HG03354 (cell line): ENCODE data around the gene ATP11A.

Experiments
- ATAC-seq: cut with Tn5 transposase; IDR thresholded peaks from one replicate; pipeline ENCODE4 v1.9.1; 2021; ENCODE audit warnings: mild to moderate bottlenecking; ENCODE audit not compliant: unreplicated experiment, poor library complexity, severe bottlenecking

The ATP11A gene

DNA sequence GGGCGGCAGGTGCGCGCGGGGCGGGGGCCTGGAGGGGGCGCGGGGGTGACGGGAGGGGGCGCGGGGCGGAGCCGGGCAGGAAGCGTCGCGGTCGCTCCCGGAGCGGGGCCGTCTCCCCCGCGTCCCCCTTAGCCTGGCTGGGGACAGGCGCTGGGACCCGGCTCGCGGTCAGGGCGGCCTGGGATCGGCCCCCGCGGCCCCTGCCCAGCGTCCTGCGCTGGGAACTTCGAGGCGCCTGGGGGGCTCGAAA lies 204.5 kb downstream of the ATP11A start:
- no peak for ATAC-seq

DNA sequence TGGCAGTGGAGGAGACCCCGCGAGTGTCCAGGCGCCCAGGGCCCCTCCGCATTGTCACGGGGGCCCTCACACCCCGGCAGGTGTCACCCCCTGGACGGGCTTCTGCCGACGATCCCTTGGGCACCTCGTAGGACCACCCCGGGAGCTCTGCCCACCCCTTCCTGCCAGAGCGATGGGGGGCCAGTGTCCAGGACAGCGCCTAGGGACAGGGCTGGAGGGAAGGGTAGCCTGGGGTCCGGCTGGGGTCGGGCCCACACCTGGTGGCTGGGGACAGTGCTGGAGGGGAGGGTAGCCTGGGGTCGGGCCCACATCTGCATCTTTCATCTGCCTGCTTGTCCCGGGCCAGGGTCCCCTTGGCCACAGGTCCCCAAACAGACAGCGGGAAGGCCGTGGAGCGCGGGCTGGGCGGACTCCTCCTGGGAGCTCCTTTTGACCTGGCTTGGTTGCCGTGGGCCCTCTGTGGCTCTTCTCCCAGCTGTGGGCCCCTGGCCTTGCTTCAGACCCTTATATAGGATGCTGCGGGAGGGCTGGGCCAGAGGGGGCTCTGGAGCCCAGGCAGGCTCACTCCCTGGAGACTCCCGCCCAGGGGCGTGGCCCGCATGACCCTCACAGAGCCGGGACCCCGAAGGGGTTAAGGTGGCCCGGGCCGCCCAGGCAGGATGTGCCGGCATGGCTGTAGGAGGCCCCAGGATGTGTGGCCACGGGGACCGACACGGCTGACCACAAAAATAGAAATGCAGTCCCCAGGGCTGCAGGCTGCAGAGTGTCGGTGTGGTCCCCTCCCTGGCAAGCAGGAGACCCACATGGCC lies 205.0 kb downstream of the ATP11A start:
- ATAC-seq = no peak

DNA sequence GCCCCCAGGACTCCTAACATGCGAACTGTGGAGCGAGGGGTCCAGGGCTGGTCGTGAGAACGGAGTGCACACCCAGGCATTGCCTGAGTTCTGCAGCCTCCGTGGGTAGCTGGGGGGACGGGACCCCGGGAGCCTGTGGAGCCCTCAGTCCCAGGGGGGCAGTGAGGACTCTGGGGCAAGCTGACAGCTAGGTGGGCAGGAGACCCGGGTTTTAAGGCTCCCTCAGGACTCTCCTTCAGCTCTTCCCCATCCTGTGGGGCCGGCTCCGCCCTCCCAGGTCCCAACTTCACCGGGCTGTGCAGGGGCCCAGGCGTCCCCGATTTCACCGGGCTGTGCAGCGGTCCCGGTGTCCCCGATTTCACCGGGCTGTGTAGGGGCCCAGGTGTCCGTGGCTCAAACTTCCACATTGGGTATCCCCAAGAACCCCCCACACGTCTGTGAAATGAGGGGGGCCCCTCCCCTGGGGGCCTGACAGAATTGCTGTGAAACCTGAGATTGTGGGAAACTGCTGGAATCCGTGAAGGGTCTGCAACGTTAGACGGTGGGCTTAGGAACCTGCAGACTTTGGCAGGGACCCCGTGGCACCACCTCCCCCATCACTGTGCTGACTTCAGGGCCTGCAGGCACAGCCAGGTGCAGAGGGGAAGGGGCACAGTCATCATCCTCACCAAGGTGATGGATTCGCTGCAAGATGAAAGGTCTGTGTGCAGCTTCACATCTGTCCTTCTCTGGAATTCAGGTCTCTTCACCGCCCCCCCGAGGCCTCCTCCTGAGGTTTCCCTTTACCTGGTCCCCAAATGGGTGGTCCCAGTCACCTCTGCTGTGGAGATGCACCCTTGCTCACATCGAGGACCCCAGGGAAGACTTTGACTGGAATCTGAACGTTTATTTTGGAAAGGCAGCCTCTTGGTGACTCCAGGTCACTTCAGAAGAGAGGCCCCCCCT lies 206.0 kb downstream of the ATP11A start:
- ATAC-seq = no peak

DNA sequence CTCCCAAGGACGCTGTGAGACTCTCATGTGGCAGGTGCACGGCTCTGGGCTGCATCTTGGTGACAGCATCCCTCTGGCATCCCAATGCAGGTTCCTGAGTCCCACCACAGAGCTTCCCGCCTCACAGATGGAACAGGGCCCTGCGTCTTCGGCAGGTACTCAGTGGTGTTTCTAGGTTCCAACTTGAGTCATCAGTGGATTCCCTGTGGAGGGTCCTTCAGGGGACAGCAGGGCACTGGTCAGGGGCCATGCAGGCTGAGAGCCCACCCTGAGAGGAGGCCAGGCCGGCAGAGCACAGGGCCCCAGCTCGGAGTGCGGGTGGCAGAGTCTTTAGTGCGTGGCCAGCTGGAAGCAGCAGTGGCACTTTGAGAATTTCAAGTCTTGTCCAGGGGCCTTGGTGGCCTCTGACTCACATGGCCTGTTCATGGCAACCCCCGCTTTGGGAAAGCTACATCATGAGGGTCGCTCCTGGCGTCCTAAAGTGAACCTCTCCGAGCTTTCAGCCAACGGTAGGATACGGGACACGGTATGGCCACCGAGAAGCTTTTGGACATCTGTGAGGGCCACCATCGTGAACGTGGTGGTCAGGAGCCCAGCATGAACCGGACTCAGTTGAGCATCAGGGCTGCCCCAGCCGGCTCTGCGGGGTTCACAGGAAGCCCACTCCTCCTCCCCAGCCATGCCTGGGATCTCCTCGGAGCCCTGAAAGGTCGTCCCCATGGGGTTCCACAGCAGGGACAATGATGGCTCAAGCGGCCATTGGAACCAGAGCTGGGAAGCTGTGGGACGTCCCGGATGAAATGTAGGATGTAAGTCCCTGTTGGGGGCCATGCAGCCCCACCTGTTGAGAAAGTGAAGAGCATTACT lies 207.1 kb downstream of the ATP11A start:
- ATAC-seq = no peak

DNA sequence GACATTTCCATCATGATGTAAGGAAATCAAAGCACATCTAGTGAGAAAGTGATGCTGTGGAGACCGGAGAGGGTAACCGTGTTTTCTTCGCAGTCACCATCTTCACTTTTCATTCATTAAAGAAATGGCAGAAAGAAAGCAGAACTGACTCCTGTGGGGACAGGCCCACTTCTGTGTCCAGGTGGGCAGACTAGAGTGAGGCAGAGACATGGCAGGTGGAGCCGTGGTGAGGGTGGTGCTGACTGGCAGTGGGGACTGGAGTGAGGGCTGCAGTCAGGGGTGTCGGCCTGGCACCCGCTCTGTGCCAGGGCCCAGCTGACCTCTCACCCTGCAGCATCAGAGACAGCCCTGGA lies 207.7 kb downstream of the ATP11A start:
- no peak for ATAC-seq

DNA sequence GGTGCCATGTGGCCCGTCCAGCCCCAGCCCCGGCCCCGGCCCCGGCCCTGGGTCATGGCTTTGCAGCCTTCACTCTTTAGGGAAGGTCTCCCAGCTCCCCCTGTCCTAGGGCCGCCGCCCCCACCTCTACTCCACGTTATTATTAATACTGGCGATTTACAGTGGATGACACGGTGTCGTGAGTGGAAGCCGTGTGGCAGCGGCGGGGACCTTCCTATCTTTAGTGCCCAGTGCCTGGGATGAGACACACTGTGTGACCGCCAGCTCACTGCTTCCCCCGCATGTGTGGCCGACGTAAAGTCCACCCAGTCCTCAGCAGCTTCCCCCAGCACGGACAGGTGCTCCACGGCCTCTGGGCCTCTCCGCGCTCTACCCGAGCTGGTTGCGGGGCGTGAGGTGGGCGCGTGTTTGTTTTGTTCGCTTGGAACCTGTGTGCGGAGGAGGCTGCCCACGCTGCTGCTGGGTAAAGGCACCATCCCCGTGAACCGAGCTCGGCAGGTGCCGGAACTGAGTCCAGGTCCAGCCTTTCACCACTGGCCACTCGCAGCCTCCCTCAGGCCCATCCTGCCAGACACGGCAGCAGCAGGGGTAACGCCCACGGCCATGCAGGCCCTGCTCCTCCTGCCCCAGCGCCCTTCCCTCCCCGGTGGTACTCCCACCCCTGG lies 208.2 kb downstream of the ATP11A start:
- no peak for ATAC-seq

DNA sequence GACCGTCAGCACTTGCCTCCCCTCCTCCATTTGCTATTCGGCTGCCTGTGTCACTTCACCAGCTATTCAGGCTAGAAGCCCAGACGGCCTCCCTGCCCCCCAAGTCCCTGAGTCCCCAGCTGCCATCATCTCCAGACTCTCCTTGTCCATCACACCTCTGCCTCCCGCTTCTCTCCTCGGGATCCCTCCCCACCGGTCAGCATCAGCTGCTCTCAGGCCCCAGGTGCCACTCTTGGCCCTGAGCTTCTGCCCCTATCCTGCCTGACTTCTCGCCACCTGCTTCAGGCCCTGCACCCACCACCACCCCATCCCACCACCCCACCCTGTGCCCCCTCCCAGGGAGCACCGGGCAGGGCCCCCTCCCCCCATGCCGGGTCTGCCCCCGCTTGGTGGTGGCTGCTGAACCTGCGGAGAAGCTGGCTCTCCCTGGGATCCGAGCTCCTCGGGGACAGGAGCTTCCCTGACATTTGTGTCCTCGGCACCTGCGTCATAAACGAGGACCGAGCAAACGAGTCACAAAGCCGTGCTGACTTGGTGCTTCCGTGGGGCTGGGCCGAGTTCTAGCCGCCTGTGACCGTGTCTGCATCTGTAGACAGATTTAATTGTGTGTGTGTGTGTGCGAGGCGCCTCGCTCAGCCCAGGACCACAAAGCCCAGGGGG lies 208.9 kb downstream of the ATP11A start:
- no peak for ATAC-seq

DNA sequence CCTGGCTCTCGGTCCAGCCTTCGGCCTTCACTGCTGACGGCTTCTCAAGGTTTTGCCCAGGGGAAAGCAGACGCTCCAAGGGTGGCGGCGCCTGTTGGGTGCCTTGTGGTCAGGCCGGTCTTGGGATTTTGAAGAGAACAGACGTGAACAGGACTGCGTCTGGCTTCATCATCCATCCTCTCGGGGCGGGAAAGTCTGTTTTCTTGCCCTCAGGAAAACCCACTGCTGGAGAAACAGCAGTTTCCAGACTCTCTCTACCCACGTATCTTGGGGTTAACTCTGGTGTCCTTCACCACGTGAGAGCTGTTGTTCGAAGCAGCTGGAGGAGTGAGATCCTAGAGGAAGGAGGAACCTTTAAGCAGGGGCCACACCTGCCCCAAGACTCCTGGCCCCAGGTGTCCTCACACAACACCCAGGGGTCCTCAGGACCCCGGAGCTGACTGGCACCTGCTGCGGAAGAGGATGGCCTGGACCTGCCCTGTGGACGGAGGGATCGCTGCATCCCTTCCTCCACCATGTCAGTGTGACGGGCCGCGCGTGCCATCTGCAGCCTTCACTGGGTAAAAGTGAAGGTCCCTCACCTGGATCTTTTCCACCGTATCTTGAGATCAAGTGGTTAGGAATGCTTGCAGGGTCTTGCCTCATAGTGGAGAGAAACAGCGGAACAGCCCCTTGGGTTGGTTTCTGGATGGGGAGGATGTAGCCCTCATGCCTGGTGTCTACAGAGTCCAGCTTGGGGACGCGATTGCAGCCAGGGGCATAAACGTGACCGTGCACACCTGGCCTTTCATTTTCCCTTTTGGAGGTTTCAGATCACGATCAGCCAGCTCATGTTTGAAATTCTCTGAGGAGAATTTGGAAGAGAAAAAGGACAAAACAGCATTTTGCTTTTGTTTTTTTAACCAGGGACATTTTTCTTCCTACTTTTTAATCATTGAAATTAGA lies 209.7 kb downstream of the ATP11A start:
- ATAC-seq = no peak

DNA sequence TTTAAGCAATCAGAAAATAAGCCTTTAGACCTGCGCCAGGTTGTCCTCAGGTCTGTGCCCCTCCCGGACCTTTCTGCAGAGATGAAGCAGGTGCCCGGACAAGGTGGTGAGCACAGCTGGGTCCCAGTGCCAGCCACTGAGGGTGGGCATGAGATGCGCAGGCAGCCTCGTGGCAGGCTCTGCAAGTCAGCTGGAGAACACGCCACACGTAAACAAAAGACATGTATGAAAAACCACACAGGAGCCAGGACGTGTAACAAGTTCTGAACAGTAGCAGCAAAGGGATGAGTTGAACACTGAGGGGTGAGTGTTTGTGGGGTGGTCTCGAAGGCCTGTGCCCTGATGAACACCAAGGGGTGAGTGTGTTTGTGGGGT lies 210.4 kb downstream of the ATP11A start:
- no peak for ATAC-seq

DNA sequence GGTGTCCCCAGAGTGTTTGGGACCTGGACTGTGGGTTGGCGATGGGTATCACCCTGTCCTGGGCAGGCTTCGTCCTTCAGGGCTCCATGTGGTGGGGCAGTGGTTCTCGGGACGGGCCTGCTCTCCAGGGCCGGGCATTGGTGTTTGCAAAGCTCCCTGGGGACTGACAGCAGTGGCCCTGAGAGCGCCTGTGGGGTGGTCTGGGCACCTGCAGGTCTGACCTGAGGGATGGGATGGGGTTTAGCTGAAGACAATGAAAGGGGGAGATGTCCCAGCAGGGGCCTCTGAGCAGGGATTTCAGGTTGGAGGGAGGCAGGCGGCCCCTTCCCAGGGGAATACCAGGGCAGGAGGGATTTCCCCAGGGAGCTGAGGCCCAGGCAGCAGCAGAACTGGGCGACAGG lies 210.9 kb downstream of the ATP11A start:
- no peak for ATAC-seq

DNA sequence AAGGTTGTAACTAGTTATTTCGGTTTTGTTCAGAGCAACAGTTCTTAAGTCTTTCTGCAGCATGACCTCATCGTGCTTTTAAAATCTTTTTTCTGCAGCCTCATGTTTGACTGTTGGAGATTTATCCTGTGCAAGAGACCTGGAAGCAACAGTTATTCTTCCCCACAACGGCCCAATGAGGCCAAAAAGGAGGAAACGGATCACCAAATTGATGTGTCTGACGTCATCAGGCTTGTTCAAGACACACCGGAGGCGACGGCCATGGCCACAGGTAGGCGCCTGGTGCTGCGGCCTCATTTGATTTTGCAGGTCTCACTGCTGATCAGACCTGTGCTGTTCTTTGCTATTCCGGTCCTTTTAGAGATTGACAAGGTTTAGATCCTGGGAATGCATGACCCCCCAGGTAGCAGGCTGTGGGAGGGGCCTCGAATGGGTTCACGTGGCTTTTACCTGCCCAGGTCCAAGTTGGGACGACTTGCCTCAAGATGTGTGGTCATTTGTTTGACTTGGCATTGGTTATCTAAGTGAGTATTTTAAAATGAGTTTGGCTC lies 212.3 kb downstream of the ATP11A start:
- ATAC-seq = no peak

DNA sequence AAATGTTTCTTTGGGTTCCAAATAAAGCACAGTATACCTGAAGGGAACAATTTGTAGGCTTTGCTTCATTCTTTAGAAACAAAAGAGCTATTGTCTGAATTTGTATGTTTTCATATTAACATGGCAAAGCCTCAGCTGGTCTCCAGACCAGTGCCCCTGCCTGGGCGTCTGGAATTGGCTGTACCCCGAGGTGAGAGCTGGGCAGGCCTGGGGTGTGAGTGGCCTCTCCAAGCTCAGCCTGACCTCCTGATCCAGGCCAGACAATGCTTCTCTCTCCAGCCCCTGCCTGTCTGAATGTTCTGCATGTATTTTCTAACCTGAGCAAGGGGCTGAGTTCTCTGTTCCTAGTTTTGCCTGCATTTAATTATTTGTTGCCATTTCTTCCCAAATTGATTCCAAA lies 212.8 kb downstream of the ATP11A start:
- no peak for ATAC-seq

DNA sequence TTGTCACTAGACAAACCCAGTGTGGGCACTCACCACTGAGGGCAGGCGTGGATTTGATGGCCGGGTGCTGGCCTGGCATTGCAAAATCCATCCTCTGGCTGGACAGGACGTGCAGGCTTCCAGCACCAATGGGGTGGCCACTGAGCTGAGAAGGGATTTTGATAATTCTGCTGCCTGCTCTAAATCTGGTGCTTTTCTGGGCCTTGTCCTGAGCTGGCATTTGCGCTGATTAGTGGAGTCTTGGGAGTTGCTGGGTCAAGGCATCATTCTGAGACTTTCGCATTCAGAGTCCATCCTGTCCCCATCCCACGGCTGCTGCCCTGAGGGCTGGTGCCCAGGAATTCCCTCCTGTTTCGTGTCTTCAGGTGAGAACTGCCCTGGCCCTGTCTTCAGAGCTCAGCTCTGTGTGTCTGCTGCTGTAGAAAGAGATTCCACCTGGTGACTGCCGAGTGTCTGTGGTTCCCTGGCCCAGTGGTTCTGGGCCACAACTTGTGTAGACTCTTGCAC lies 213.3 kb downstream of the ATP11A start:
- ATAC-seq = no peak

DNA sequence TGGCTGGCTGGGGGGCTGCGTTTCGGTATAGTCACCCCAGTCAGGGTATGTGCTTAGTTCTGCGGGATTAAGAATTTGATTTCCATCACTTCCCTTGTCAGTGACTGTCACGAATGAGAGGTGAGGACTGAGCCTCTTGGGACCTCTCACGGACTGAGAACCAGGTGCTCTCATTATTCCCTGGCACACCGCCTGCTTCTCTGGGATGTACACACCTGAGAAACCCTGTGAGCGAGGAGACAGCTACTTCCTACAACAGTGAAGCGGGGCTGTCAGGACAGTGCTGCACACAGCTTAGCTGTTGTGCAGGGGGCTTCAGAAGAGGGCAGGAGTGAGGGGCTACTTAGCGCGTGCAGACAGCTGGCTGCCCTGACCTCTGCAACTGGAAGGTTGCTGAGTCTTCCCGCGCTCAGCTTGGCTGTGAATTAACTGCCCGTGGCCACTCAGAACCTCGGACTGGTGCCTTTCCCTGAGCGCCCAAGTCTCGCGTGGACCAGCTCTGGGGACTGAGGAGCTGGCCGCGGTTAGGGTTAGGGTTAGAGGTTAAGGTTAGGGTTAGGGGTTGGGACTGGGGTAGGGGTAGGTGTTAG lies 213.9 kb downstream of the ATP11A start:
- no peak for ATAC-seq

DNA sequence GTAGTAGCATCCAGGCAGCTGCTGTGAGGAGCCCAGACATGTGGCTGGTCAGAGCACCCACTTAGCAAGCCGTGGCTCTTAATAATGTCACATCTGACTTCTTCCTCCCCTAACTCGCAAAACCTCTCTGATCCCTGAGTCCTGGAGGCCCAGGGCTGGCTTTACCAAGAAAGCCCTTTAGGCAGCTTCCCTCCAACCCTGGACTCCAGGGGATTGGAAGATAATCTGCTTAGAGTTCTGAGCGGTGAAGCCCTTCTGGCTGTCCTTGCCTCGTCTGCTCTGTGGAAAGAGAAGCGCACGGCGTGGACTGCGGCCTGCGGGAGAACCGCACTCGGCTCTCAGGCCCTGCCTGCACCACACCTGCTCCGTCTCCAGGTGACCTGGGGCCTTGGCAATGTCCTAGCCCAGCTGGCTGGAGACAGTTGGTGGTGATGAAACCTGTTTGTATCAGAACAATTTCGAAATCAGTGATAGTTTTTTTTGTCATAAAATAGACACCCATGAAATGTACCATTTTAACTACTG lies 214.7 kb downstream of the ATP11A start:
- no peak for ATAC-seq

DNA sequence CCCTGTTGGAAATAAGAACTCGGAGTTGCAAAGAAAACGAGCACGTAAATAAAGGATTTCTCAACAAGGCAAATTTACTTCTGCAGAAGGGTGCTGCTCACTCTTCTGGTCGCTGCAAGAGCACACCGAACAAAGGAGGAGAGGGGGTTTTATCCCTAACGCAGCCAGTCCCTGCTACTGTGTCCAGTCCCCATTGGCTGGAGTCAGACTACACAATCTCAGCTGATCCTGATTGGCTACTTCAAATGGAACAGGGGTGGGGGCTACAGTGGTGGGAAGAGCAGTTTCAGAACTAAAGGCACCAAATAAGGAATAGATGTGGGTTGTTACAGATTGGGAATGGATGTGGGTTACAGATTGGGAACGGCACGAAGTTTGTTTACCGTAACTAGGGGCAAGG lies 215.2 kb downstream of the ATP11A start:
- no peak for ATAC-seq

DNA sequence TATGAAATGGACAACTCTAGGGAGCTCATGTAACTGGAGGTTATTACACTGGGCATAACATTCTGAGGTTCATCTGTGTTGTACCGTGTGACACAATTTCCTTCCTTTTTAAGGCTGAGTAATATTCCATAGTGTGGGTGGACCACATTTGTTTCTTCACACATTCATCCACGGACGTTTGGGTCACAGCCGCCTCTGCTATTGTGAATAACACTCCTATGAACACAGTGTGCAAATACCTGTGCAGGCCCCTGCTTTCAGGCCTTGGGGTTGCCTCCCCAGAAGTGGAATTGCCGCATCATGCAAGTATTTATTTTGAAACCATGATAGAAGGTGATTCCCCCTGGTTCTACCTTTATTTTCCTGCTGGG lies 215.8 kb downstream of the ATP11A start:
- ATAC-seq = no peak
